Lower leg skin (tissue), 3 donors: ENCODE data around the gene AMOTL1.

Source experiments
- POLR2A ChIP-seq, 2 donors: fragments of 450-650 bp; IDR thresholded peaks; one replicate each; pipeline ENCODE4 v1.6.1; 2016 to 2017; ENCODE audit warnings: antibody characterized with exemption in 2 of 2, mild to moderate bottlenecking in 1 of 2, moderate library complexity in 1 of 2
- TF ChIP-seq, protein P1 (sequence below), 3 donors: fragments of 450-650 bp; IDR thresholded peaks; one replicate each; pipeline ENCODE4 v1.5.1; 2016; ENCODE audit warnings: antibody characterized with exemption in 3 of 3, mild to moderate bottlenecking in 3 of 3, moderate library complexity in 2 of 3

DNA sequence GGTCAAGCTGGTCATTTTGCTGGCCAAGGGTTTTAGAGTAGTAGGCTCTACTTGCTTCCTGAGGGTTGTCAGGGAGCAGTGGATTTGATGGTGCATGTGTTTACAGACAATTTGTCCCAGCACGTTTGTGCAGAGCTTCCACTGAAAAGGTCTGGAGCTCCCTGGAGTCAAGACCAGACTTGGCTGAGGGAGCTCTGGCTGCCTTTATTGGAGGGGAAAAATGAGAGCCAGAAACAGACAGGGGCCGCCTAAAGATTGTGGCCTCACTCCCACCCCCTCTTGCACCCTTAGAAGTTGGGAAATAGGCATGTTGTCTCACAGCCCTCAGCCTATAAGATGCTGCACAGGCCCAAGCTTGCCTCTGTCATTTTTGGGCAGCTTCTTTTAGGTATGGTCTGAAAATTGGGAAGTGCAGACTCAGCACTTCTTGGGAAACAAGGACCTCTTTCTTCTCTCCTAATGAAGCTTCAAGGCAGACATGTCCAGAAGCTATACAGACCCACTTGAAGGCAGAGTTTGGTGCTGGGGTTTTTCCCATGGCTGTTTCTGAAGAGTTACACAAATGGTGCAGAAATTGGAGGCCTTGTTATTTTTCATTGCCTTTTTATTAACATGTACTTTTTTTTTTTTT is 55.1 kb downstream of the AMOTL1 start:
- TF ChIP-seq POLR2A (IDR thresholded peaks at IDR 0.05), result no peak
- TF ChIP-seq, protein P1, sequence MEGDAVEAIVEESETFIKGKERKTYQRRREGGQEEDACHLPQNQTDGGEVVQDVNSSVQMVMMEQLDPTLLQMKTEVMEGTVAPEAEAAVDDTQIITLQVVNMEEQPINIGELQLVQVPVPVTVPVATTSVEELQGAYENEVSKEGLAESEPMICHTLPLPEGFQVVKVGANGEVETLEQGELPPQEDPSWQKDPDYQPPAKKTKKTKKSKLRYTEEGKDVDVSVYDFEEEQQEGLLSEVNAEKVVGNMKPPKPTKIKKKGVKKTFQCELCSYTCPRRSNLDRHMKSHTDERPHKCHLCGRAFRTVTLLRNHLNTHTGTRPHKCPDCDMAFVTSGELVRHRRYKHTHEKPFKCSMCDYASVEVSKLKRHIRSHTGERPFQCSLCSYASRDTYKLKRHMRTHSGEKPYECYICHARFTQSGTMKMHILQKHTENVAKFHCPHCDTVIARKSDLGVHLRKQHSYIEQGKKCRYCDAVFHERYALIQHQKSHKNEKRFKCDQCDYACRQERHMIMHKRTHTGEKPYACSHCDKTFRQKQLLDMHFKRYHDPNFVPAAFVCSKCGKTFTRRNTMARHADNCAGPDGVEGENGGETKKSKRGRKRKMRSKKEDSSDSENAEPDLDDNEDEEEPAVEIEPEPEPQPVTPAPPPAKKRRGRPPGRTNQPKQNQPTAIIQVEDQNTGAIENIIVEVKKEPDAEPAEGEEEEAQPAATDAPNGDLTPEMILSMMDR (IDR thresholded peaks at IDR 0.05), result no peak
